Liver (tissue), 9 donors: ENCODE measurements around the gene IL3. TPM values are rescaled to one million over a fixed set of nuclear protein-coding genes. Genes with fewer than 3 reads are reported as not detected.

Experiments used
- DNase-seq: peaks from one replicate; pipeline ENCODE4 v3.0.0-alpha.2; 2017; ENCODE audit warnings: low spot score
- H3K27ac ChIP-seq, 2 donors: one replicate each; pipeline ENCODE4 v1.7.0; 2013; ENCODE audit warnings: inconsistent platforms in 2 of 2, low read length in 2 of 2, control low read depth in 1 of 2, low read depth in 1 of 2, mild to moderate bottlenecking in 1 of 2
- H3K27me3 ChIP-seq, 4 donors: one replicate each; pipeline versions ENCODE4 v1.6.1 to v1.7.0; 2013; ENCODE audit warnings: low read length in 3 of 4, inconsistent platforms in 1 of 4, mild to moderate bottlenecking in 1 of 4, moderate library complexity in 1 of 4; ENCODE audit not compliant: control insufficient read depth in 4 of 4, insufficient read depth in 4 of 4
- H3K36me3 ChIP-seq, 4 donors: one replicate each; pipeline versions ENCODE4 v1.6.1 to v1.7.0; 2013; ENCODE audit warnings: low read length in 3 of 4, mild to moderate bottlenecking in 3 of 4, low read depth in 1 of 4, moderate library complexity in 1 of 4; ENCODE audit not compliant: control insufficient read depth in 4 of 4, insufficient read depth in 3 of 4
- H3K4me1 ChIP-seq, 4 donors: one replicate each; pipeline versions ENCODE4 v1.6.1 to v1.7.0; 2013; ENCODE audit warnings: low read length in 3 of 4, mild to moderate bottlenecking in 3 of 4, moderate library complexity in 1 of 4; ENCODE audit not compliant: control insufficient read depth in 4 of 4, insufficient read depth in 4 of 4
- H3K4me3 ChIP-seq, 3 donors: one replicate each; pipeline versions ENCODE4 v1.6.1 to v1.7.0; 2013; ENCODE audit warnings: low read length in 3 of 3, control low read depth in 1 of 3, low read depth in 1 of 3, mild to moderate bottlenecking in 1 of 3
- H3K9ac ChIP-seq, 2 donors: one replicate each; pipeline ENCODE4 v1.7.0; 2013; ENCODE audit warnings: low read length in 2 of 2, mild to moderate bottlenecking in 2 of 2, moderate library complexity in 2 of 2, control low read depth in 1 of 2, low read depth in 1 of 2
- H3K9me3 ChIP-seq, 4 donors: one replicate each; pipeline versions ENCODE4 v1.6.1 to v1.7.0; 2013; ENCODE audit warnings: low read length in 3 of 4; ENCODE audit not compliant: control insufficient read depth in 4 of 4
- EGR1 ChIP-seq, 2 donors: IDR thresholded peaks; 2 replicates each; pipeline ENCODE4 v1.6.1; 2016 to 2018; ENCODE audit warnings: antibody characterized with exemption in 2 of 2, low read depth in 2 of 2
- FOXA2 ChIP-seq: IDR thresholded peaks from 2 replicates; pipeline ENCODE4 v1.6.1; 2016; ENCODE audit warnings: antibody characterized with exemption
- GABPA ChIP-seq, 2 donors: IDR thresholded peaks in 1 of 2; conservative IDR thresholded peaks in 1 of 2; 2 replicates each; pipeline ENCODE4 v1.6.1; 2016; ENCODE audit warnings: antibody characterized with exemption in 2 of 2, mild to moderate bottlenecking in 1 of 2, moderate library complexity in 1 of 2
- HNF4A ChIP-seq, 2 donors: conservative IDR thresholded peaks; 2 replicates each; pipeline ENCODE4 v1.6.1; 2016; ENCODE audit warnings: antibody characterized with exemption in 2 of 2, mild to moderate bottlenecking in 2 of 2
- HNF4G ChIP-seq: IDR thresholded peaks from 2 replicates; pipeline ENCODE4 v1.6.1; 2016; ENCODE audit warnings: antibody characterized with exemption
- JUND ChIP-seq, 2 donors: IDR thresholded peaks; 2 replicates each; pipeline ENCODE4 v1.6.1; 2016; ENCODE audit warnings: antibody characterized with exemption in 2 of 2
- NR2F2 ChIP-seq: IDR thresholded peaks from 2 replicates; pipeline ENCODE4 v1.6.1; 2016; ENCODE audit warnings: antibody characterized with exemption
- RAD21 ChIP-seq, 2 donors: IDR thresholded peaks; 2 replicates each; pipeline ENCODE4 v1.6.1; 2016; ENCODE audit warnings: antibody characterized with exemption in 2 of 2, mild to moderate bottlenecking in 2 of 2
- TAF1 ChIP-seq: conservative IDR thresholded peaks from 2 replicates; pipeline ENCODE4 v1.6.1; 2016; ENCODE audit warnings: antibody characterized with exemption, mild to moderate bottlenecking
- YY1 ChIP-seq: IDR thresholded peaks from 2 replicates; pipeline ENCODE4 v1.6.1; 2016; ENCODE audit warnings: antibody characterized with exemption, mild to moderate bottlenecking
- WGBS: extraction: QIAGEN DNeasy Blood & Tissue Kit; methylation state at CpG from one replicate; pipeline ENCODE4 v1.1.7; 2013; 5-methylcytosine and 5-hydroxymethylcytosine counted together
- polyA plus RNA-seq, 2 donors: library from polyadenylated mRNA; stranded (reverse) in 1 of 2; unstranded in 1 of 2; fragments of 200-250 nt in 1 of 2; fragments of >200 nt in 1 of 2; fragmentation: Nextera tagmentation in 1 of 2; extraction: Ambion mirVana in 1 of 2; gene quantifications; one replicate each; pipeline versions ENCODE4 v1.2.1 to v1.2.3, GENCODE V29; 2013 to 2015
- total RNA-seq, 2 donors: library from RNA; depleted of rRNA; stranded (reverse); fragments of >200 nt; gene quantifications; one replicate each; pipeline ENCODE4 v1.2.3, GENCODE V29; 2014
- TF ChIP-seq, protein P1 (sequence below): fragments of 150-350 bp; IDR thresholded peaks from 2 replicates; pipeline ENCODE4 v1.5.1; 2017; ENCODE audit warnings: improper control_type of control experiment, low read depth, low read length; ENCODE audit not compliant: missing input control
- TF ChIP-seq, protein P2 (sequence below): IDR thresholded peaks from 2 replicates; pipeline ENCODE4 v1.6.1; 2016; ENCODE audit warnings: antibody characterized with exemption
- TF ChIP-seq, protein P3 (sequence below): IDR thresholded peaks from 2 replicates; pipeline ENCODE4 v1.6.1; 2016; ENCODE audit warnings: antibody characterized with exemption
- donor health status: healthy.
- donor health status: healthy.
- donor health status: healthy.
- donor health status: healthy.
- donor health status: healthy.

IL3 gene
- total and polyA plus RNA-seq, 4 donors: not detected

DNA sequence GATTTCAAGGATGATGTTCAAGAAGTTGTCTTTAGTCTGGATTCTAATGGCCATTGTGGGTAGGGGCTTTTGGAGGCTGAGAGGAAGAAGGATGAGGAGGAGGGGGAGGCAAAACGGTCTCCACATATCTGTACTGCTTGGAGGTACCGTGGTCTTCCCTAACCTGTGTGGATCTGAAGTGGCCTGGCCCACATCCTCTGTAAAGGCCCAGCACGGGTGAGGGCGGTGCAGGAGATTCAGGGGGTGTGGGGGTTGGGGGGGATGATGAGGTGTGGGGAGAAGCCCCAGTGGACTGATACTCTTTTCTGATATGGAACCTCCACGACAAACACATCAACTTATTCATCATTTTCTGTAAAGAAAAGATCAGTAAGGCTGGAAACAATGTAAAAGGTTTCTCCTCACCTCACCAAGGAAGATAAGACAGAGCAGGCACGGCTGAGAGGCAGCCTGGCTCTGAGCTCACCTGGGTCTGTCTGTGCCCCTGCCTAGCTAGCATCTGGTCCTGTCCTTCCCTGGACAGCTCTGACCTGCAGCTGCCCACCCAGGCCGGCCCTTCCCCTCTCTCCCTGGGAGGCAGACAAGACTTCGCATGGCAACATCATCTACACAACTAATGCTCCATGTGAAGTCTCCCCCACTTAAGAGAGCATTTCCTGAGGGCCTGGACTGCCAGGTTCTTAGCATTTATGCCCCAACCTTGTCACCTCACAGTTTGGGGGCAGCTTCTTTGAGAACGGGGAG is 5.6 kb upstream of the IL3 start (continued):
- TF ChIP-seq, protein P1, sequence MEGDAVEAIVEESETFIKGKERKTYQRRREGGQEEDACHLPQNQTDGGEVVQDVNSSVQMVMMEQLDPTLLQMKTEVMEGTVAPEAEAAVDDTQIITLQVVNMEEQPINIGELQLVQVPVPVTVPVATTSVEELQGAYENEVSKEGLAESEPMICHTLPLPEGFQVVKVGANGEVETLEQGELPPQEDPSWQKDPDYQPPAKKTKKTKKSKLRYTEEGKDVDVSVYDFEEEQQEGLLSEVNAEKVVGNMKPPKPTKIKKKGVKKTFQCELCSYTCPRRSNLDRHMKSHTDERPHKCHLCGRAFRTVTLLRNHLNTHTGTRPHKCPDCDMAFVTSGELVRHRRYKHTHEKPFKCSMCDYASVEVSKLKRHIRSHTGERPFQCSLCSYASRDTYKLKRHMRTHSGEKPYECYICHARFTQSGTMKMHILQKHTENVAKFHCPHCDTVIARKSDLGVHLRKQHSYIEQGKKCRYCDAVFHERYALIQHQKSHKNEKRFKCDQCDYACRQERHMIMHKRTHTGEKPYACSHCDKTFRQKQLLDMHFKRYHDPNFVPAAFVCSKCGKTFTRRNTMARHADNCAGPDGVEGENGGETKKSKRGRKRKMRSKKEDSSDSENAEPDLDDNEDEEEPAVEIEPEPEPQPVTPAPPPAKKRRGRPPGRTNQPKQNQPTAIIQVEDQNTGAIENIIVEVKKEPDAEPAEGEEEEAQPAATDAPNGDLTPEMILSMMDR: no peak
- no peak for TF ChIP-seq TAF1

DNA sequence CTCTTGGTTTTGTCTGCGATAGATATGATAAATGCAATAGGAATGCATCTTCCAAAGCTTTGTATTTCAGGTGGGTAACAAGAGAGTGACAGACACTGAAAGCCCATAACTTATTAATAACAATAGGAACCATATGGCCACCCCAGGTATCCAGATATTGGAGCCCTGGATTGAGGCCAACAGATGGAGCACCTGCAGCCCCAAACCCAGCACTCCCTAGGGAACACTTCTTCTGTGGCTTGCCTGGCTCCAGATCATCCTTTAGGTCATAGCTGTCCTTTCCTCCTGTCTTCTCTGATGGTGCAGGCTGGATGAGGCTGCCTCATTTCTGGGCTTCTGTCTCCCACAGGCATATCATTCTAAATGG is 5.0 kb upstream of the IL3 start:
- no peak for TF ChIP-seq RAD21 (IDR thresholded peaks at IDR 0.05)
- TF ChIP-seq, protein P2, sequence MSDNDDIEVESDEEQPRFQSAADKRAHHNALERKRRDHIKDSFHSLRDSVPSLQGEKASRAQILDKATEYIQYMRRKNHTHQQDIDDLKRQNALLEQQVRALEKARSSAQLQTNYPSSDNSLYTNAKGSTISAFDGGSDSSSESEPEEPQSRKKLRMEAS: no peak
- TF ChIP-seq JUND (IDR thresholded peaks at IDR 0.05): no peak
- TF ChIP-seq HNF4G: no peak
- no peak for TF ChIP-seq GABPA (IDR thresholded peaks at IDR 0.05 in 1 of 2, conservative IDR thresholded peaks at IDR 0.05 in 1 of 2)
- no peaks in the 10 kb centered on the region for H3K27me3 ChIP-seq
- H3K9me3 ChIP-seq: no peaks in the 10 kb centered on the region
- DNase-seq: no peak
- no peak overlapping the region for H3K9ac ChIP-seq
- WGBS: 98% methylated on average over 1 of the region's 1 CpG
- no peak overlapping the region for H3K27ac ChIP-seq
- no peaks in the 10 kb centered on the region for H3K36me3 ChIP-seq
- no peak overlapping the region for H3K4me3 ChIP-seq
- H3K4me1 ChIP-seq: no peaks in the 10 kb centered on the region

DNA sequence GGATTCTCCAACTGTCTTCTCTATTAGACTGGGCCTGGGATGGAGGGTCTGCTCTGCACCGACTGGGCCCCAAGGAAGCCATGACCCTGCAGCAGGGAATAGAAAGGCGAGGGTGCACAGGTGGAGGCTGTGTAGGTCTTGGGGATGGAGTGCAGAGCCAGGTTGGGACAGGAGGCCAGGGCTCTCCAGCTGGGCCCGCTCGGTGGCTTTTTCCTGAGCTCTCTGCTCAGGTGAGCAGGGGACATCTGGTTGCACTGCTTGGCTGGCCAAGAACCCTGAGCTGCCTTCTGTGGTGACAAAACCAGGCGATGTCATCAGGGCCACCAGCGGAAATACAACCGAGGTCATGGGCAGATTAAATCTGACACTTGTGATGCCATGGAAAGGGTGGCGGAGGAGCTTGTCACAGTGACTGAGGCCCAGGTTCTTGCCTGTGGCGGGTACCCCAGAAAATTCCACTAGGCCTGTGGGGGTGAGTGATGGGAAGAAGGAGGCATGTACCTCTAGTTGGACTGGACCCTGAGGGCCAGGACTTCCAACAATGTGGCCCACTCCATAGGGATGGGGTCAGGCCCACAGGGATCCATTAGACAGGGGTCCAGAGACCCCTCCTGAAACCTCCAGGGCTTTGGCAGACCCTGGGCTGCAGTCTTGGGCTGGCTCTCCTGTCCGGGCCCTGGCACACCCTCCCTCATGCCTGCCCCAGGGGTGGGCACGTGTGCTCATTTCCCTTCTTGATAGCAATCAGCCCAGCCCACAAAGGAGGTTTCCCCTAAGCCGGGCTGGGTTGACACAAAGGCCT is 4.4 kb upstream of the IL3 start:
- Histone ChIP-seq H3K4me1 (no peaks in the 10 kb centered on the region), H3K4me3 (no peak overlapping the region), H3K36me3 (no peaks in the 10 kb centered on the region), H3K9me3 (no peaks in the 10 kb centered on the region), H3K27ac (no peak overlapping the region), H3K27me3 (no peaks in the 10 kb centered on the region), H3K9ac (no peak overlapping the region)
- peak; percentile 29 for DNase-seq
- TF ChIP-seq, protein P3, sequence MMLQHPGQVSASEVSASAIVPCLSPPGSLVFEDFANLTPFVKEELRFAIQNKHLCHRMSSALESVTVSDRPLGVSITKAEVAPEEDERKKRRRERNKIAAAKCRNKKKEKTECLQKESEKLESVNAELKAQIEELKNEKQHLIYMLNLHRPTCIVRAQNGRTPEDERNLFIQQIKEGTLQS: no peak
- TF ChIP-seq, protein P2: no peak
- TF ChIP-seq FOXA2 (no peak), HNF4A (conservative IDR thresholded peaks at IDR 0.05) (no peak), EGR1 (IDR thresholded peaks at IDR 0.05; ENCODE audit: low read depth in 2 of 2) (no peak), HNF4G (no peak), YY1 (no peak), NR2F2 (no peak), JUND (IDR thresholded peaks at IDR 0.05) (no peak)
- 85% methylated on average over 12 of the region's 12 CpGs for WGBS
